Parathyroid adenoma (tissue), 2 donors: ENCODE data around the gene CFP.
A peak's percentile ranks its signal among the peaks of the same experiment; 100 is the strongest.
"Not testable (repeated sequence)": the region's sequence is repeated elsewhere in the genome, so short reads cannot be mapped to it uniquely, and the experiment has no call there.

ENCODE experiments used
- H2AFZ ChIP-seq: fragments of 300-600 bp; sonication (generic); one replicate; pipeline ENCODE4 v1.7.0; 2017; ENCODE audit warnings: antibody characterized with exemption, mild to moderate bottlenecking
- H3K27ac ChIP-seq: fragments of 300-600 bp; sonication (generic); one replicate; pipeline ENCODE4 v1.7.0; 2017
- H3K27me3 ChIP-seq: fragments of 300-600 bp; sonication (generic); one replicate; pipeline ENCODE4 v1.7.0; 2017; ENCODE audit warnings: low read length; ENCODE audit not compliant: control insufficient read depth, insufficient read depth
- H3K36me3 ChIP-seq: fragments of 300-600 bp; sonication (generic); one replicate; pipeline ENCODE4 v1.7.0; 2017; ENCODE audit warnings: low read length; ENCODE audit not compliant: control insufficient read depth, insufficient read depth
- H3K4me1 ChIP-seq: fragments of 300-600 bp; sonication (generic); one replicate; pipeline ENCODE4 v1.7.0; 2017; ENCODE audit warnings: control low read depth
- H3K4me2 ChIP-seq: fragments of 300-600 bp; sonication (generic); one replicate; pipeline ENCODE4 v1.7.0; 2017; ENCODE audit warnings: low read length
- H3K4me3 ChIP-seq: fragments of 300-600 bp; sonication (generic); one replicate; pipeline ENCODE4 v1.7.0; 2017; ENCODE audit warnings: low read depth, low read length
- H3K79me2 ChIP-seq: fragments of 300-600 bp; sonication (generic); one replicate; pipeline ENCODE4 v1.7.0; 2017; ENCODE audit warnings: control low read depth
- H3K9ac ChIP-seq: fragments of 300-600 bp; sonication (generic); one replicate; pipeline ENCODE4 v1.7.0; 2017; ENCODE audit warnings: mild to moderate bottlenecking
- H3K9me3 ChIP-seq: fragments of 300-600 bp; sonication (generic); one replicate; pipeline ENCODE4 v1.7.0; 2017; ENCODE audit warnings: low read length; ENCODE audit not compliant: control insufficient read depth
- CTCF ChIP-seq: fragments of 300-600 bp; sonication (generic); IDR thresholded peaks from one replicate; pipeline ENCODE4 v1.7.0; 2017; ENCODE audit warnings: antibody characterized with exemption, mild to moderate bottlenecking
- donor health status: primary hyperparathyroidism.

CFP gene

GRCh38 chrX:47629419-47630200, at the start of gene CFP:
TSS of gene CFP (minus strand) at chrX:47629930. CDS start at chrX:47629844, 86 bp downstream.
- Histone ChIP-seq H3K9me3 (no peaks in the 10 kb centered on the region), H3K4me1 (no peaks in the 10 kb centered on the region), H3K79me2 (no peaks in the 10 kb centered on the region), H3K4me2 (no peak within 1 kb of the TSS), H2AFZ (peak within 1 kb of the TSS; percentile 28), H3K27ac (no peak within 1 kb of the TSS), H3K9ac (no peak within 1 kb of the TSS), H3K4me3 (no peak within 1 kb of the TSS), H3K36me3 (no peaks in the 10 kb centered on the region), H3K27me3 (no peaks in the 10 kb centered on the region)
- TF ChIP-seq CTCF: no peak

- peak overlapping the region; percentile 15 for H3K27ac ChIP-seq
- peak overlapping the region; percentile 56 for H2AFZ ChIP-seq
- H3K9ac ChIP-seq, H3K4me2 ChIP-seq, H3K79me2 ChIP-seq, H3K9me3 ChIP-seq, H3K36me3 ChIP-seq, H3K4me3 ChIP-seq, H3K27me3 ChIP-seq, H3K4me1 ChIP-seq: not testable (repeated sequence)
These were observed 46.5 kb upstream of the CFP start for GRCh38 chrX:47675959-47676859.

- no peaks in the 10 kb centered on the region for H3K27me3 ChIP-seq
- H3K36me3 ChIP-seq: no peaks in the 10 kb centered on the region
- no peak overlapping the region for H3K4me3 ChIP-seq
- H3K4me2 ChIP-seq: no peak overlapping the region
- no peaks in the 10 kb centered on the region for H3K4me1 ChIP-seq
- no peak overlapping the region for H3K9ac ChIP-seq
- H3K27ac ChIP-seq: no peak overlapping the region
- H3K9me3 ChIP-seq: no peaks in the 10 kb centered on the region
- H3K79me2 ChIP-seq: no peaks in the 10 kb centered on the region
- no peak for TF ChIP-seq CTCF
- H2AFZ ChIP-seq: no peak overlapping the region
These were observed 45.0 kb upstream of the CFP start for GRCh38 chrX:47674776-47675175.

- H3K9me3 ChIP-seq, H3K4me3 ChIP-seq, H3K27me3 ChIP-seq, H3K4me2 ChIP-seq, H3K79me2 ChIP-seq, H3K9ac ChIP-seq, H3K27ac ChIP-seq, H3K4me1 ChIP-seq, H2AFZ ChIP-seq, H3K36me3 ChIP-seq: not testable (repeated sequence)
These were observed 36.1 kb upstream of the CFP start for GRCh38 chrX:47665797-47666196.

GRCh38 chrX:47664737-47665136, 35.0 kb upstream of the CFP start:
- no peaks in the 10 kb centered on the region for H3K4me1 ChIP-seq
- H3K36me3 ChIP-seq: no peaks in the 10 kb centered on the region
- no peaks in the 10 kb centered on the region for H3K79me2 ChIP-seq
- no peaks in the 10 kb centered on the region for H3K27me3 ChIP-seq
- H3K4me3 ChIP-seq: no peak overlapping the region
- H2AFZ ChIP-seq: no peak overlapping the region
- no peaks in the 10 kb centered on the region for H3K9me3 ChIP-seq
- TF ChIP-seq CTCF: no peak
- no peak overlapping the region for H3K9ac ChIP-seq
- no peak overlapping the region for H3K4me2 ChIP-seq
- H3K27ac ChIP-seq: no peak overlapping the region
